Kidney tubule cell (primary cell): Measurements from ENCODE around the gene INSYN1.
"Not testable (repeated sequence)": the region's sequence is repeated elsewhere in the genome, so short reads cannot be mapped to it uniquely, and the experiment has no call there.

Source experiments
- DNase-seq: peaks from one replicate; pipeline ENCODE4 v3.0.0-alpha.2; 2018; ENCODE audit warnings: low spot score

INSYN1 gene, protein sequence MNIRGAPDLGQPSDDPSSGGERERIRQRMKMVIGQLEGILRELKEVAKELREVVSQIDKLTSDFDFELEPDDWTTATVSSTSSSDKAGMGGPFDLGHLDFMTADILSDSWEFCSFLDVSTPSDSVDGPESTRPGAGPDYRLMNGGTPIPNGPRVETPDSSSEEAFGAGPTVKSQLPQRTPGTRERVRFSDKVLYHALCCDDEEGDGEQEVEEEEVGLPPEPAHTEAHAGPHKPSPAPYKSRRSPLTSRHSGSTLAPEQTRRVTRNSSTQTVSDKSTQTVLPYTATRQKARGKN

DNA sequence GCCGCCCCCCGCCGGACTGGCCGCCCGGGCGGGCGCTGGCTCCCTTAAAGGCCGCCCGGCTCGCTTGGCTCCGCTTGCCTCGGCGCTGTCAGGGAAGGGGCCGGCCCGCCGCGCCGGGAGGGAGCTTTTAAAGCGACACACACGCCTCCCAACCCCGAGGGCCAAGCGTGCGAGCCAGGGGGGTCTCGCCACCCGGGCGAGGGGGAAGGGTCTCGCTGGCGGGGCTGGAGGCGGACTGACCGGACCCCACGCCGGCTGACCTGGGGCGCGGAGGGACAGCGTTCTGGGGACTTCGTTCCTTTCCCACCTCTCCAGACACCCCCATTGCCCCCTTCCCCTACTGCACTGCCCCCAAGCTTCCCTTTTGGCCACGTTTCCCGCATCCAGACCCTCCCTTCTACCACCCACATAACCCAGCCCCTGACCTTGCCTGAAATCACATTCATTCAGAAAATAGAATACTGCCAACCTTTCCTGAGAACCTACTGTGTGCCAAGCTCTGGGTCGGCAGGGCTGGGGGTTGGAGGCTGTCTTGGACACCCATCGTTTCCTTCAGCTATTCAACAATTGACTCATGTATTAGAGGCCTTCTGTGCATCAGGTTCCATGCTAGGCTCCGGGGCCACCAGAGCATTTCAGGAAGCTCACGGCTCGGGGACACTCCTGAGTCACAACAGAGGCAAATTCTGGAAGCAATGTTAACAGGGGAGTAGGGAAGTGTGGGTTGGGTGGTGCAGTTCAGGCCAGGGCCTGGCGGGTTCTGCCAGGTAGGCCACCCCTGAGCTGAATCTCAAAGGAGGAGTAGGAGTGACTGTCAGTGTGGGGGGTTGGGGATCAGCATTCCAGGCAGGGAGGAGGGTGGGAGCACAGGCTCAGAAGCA lies at the start of gene INSYN1:
Gene INSYN1, minus strand, starts transcription at position 102 of the 881 bp plus-strand sequence. CDS start 2,221 bp downstream, outside the sequence.
- peak; percentile 9 for DNase-seq

DNA sequence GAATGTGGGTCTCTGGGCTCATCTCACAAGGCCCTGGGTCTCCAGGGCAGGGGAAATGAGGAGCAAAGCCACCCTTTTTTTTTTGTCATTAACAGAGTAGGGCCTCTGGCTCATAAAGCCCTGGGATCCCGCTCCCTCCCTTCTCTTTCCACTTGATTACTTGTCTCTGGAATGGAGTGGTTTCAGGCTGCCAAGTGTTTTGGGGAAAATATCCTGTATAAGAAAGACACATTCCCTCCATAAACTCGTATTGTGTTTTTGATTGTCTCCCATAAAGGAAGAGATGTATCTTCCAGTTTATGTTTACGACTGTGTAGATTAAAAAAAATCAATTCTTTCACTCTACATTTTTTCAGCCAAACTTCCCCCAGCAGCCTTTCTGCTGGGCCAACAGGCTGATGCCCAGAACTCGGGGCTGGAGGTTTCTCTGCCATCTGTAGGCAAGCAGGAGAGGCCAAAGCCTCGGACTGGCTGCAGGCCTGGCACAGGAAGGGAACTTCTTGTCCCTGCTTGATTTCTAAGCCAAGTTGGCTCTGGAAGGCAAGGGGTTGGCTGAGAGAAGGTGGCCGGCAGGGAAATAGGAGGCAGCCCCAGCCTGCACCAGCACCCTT lies 49.4 kb upstream of the INSYN1 start:
- DNase-seq, result no peak

DNA sequence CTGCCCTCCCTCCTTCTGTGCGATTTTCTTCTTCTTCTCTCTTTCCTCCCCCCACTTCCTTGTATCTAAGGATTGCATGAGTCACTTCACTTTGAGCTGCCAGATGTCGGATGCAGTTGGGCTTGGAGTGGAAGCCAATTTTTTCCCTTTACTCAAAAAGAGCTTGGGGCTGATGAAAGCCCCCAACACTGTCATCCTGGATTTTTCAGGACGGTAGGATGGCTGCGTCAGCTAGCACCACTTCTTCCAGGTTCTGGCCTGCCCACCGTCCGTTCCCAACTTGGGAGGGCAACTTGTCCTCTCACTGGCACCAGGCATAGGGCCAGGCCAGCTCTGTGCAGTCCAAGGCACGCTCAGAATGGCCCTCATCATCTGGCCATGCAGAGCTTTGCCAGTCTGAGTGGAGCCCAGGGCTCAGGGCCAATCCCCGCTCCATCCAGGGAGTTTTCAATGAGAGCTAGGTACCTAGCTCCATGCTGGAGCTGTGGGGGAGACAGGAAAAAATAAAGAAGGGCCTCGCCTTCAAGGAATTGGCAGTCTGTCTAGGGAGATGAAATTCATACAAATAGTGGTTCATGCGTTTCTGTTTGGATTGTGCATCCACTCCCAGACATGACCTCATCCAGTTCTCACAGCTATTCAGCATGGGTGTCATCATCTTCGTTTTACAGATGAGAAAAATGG lies 47.7 kb upstream of the INSYN1 start:
- DNase-seq, result peak; percentile 67

DNA sequence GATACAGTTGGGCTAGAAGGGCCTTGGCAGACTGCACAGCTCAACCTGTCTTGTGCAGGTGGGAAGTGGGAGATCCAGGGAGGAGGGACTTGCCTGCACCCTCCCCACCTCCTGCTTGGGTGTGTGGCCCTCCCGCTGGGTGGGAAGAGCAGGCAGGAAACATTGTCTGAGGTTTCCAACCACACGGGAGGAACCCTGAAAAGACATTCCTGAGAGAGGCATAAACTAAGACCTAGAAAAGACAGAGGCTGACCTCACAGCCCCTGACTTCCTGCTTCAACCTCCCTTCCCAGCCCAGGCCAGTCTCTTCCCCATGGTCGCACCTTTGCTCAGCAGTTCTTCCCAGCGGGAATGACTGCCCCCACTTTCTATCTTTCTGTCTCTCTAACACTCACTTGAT lies 46.3 kb upstream of the INSYN1 start:
- DNase-seq, result peak; percentile 79

DNA sequence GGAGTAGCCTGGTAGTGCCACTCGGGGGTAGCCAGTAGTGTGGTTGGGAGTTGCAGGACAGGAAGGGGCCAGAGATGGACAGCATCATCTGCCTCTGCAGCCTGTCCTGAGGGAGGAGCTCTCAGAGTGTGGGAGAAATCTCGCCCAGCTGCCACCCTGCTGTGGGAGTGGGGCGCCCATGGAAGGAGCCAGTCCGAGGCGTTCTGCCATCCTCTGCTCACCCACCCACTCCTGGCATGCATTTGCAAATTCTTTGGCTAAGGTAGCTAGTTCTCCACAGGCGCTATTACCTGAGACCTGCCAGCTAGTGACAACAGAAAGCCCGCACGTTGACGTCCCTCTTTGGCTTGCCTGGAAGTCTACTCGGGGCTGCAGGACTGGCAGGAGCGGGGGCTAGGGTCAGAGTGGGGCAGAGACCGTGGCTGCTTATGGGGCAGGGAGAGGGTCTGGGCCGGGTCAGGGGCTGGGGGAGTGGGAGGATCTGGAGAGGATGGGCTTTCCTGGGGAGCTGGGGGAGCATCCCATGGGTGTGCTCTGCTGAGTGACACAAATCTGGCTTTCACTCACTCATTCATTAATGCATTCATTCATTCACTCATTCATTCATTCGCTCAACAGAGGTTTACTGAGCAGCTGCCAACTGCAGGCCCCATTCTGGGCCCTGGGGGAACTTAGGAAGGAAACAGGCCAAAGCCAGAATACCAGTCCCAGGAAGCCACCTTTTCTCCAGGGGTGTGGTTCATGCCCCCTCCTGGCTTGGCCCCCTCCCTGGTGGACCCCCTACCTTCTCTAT lies 44.4 kb upstream of the INSYN1 start:
- no peak for DNase-seq

DNA sequence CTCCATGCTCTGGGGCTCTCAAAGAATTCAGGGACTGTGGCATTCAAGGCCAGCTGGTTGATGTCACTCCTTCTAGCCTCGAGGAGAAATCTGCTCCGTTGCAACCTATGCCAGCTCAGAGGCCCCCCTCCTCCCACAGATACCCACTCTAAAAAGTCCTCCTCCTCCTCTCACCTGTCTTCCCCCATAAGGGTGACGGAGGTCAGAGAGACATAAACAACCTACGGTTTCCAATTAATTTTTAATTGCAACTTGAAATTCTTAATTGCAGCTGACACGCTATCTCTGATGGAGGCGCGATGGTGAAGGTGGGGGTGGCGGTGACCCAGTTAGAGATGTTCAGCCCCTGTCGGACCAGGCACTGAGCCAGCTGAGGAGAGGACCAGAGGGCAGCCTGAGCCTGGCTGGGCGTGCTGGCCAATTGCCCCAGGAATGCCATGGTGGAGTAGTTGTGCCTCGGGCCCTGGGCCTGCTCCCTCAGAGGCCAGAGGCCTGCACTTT lies 43.2 kb upstream of the INSYN1 start:
- peak; percentile 30 for DNase-seq

DNA sequence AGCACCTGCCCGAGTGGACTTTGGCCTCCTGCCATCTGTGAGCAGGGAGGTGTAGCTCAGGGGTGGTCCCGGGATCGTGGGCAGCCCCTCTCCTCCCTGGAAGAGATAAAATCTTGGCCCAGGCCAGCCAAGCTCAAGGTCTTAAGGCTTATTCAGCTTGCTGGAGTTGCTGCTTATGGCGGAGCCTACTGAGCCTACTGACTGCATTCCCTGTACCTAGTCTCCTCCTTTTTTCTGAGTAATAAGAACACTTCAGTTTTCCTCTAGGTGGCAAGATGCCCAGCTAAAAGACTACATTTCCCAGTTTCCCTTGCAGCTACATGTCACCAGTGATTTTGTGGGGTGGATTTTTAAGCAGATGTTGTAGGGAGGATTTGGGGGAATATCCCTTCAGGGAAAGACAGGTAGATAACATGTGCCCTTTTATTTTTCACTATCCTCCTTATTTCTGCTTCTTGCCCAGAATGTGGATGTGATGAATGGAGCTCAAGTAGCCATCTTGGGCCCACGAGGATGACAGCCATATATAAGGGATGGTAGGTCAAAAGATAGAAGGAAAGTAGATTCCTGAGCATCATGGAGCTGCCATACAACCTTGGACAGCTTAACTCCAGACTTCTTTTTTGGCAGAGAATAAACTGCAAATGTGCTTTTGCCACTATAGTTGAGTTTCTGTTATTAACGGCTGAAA lies 41.4 kb upstream of the INSYN1 start:
- DNase-seq, result peak; percentile 41

DNA sequence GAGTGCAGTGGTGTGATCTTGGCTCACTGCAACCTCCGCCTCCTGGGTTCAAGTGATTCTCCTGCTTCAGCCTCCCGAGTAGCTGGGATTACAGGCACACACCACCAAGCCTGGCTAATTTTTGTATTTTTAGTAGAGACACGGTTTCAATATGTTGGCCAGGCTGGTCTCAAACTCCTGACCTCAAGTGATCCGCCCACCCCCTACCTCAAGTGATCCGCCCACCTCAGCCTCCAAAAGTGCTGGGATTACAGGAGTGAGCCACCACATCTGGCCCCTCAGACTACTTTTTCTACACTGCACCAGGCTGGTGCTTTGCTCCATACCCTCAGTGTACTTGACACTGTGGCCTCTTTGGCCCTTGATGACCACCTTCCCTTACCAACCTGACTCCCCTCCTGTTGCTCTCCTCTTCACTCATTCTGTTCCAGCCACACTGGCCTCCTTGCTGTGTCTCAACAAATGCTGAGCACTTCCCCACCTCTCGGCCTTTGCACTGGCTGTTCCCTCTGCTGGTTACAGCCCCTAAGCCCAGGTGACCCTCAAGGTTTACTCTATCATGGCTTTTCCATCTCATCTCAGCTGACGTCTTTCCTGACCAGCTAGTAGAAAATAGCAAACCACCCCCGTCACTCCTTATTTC lies 39.9 kb upstream of the INSYN1 start:
- not testable (repeated sequence) for DNase-seq

DNA sequence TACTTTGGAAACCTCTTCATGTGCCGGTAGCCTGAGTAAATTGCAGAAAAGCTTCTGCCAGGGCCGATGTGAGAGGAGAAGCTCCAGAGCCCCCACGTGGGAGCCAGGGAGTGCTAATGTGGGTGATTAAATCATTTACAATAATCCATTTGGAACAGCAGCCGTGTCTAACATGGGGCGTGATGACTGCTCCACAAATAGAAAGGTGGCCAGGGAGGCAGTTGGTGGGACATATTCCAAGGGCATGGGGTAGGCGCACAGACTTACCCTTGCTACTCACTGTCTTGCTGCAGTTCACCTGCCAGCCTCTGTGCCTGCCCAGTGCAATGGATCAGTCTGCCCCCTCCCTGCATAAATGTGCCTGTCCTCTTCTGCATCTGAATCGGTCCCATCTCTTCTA lies 39.3 kb upstream of the INSYN1 start:
- no peak for DNase-seq

DNA sequence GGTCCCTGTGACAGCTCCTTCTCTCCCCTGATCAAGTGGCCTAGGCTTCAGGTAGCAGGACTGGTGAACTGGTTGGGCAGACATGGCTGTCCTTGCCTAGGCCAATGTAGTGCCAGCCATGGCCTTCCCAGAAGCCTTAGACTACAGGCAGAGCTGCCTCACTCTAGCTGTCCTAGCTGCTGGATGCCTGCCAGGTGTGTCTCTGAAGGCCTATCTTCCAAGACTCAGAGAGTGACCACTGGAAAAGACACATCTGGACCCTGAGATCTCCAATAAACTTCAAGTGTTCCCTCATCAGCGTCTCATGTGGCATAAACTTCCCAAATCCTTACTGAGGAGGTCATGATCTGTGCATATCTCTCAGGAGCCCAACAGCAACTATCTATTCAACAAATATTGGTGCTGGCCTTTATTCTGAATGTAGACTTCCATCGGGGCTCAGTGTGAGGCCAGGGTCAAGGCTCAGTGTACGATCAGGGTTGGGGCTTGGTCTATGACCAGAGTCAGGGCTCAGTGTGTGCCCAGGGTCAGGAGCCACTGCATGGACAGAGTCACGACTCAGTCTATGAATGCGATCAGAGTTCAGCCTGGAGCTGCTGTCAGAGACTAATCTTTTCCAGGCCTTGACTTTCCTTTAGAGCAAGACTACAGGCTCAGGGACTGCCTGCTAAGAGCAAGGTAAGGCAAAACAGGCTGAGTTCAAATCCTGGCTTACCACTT lies 36.5 kb upstream of the INSYN1 start:
- DNase-seq, result no peak

DNA sequence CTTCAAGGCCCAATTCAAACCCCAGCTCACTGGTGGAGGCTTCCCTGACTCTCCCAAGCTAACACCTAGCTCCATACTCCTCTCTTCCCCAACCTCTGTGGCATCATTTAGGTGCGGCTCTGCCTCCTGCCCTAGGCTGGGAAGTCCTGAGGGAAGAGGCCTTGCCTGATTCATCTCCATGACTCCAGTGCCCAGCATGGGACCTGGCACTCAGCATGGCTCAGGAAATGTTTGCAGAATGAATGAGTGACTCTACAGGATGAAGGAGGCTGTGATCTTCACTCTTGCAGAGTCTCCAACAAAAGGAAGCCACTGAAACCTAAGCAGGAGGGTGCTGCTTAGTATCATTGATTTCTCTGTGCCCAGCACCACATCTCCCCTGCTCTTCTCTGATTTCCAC lies 34.5 kb upstream of the INSYN1 start:
- peak; percentile 6 for DNase-seq

DNA sequence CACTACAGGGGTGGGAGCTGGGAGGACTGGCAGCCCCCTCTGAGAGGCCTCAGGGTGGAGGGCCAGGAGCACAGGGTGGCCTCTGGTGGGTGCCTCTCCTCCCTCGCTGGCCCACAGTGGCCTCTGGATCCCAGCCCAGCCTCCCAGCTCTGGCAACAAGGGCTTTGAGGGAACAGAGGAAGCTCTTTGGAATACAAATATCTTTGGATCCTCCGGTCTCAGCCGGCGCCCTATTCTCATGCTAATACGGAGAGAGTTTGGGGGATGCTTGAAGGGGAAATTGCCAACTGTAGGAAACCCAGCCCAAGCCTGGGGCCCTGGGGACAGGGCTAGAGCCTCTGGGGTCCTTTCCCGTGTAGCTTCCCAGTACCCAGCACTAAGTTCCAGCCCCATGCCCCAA lies 33.4 kb upstream of the INSYN1 start:
- DNase-seq, result no peak

DNA sequence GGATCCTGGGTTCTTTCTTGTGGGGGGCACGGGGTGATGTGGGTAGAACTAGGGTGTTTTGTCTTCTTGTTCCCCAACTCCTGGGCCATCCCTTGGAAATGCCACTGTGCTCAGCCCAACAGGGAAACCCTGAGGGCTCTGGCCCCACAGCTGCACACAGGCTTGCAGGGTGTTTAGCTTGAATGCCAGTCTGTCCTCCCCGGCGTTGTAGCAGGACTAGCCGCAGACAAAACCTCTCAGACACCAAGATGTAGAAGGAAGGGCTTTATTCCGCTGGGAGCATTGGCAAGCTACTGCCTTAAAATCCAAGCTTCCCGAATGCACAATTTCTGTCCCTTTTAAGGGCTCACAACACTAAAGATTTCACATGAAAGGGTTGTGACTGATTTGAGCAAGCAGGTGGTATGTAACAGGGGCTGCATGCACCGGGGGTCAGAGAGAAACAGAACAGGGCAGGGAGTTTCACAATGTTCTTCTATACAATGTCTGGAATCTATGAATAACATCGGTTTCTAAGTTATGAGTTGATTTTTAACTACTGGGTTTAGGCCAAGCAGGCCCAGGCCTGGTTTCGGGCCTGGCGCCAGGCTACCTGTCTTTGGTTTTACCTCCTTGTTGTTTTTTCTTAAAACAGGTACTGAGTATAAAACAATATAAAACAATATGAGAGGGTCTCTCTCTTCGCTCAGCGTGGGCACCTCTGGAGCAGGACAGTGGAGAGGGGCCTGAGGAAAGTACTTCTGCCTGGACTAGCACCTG lies 32.3 kb upstream of the INSYN1 start:
- peak; percentile 19 for DNase-seq

DNA sequence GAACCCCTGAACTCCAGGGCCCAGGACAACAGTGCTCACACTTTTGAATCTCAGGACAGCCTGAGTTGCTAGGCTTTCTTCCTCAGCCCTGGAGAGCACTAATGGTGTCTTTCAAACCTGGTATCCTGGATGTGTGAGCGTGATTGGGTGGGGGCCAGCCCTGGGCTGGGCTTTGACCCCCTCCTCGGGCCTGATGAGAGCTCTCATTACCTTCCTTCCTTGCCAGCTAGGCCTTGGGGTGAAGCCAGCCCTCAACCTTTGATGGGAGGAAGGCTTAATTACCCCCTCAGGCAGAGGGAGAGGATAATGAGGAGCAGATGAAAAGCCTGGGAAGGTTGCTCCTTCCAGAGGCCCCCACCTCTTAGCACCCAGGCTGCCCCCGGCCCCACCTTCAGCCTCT lies 31.1 kb upstream of the INSYN1 start:
- DNase-seq, result no peak

DNA sequence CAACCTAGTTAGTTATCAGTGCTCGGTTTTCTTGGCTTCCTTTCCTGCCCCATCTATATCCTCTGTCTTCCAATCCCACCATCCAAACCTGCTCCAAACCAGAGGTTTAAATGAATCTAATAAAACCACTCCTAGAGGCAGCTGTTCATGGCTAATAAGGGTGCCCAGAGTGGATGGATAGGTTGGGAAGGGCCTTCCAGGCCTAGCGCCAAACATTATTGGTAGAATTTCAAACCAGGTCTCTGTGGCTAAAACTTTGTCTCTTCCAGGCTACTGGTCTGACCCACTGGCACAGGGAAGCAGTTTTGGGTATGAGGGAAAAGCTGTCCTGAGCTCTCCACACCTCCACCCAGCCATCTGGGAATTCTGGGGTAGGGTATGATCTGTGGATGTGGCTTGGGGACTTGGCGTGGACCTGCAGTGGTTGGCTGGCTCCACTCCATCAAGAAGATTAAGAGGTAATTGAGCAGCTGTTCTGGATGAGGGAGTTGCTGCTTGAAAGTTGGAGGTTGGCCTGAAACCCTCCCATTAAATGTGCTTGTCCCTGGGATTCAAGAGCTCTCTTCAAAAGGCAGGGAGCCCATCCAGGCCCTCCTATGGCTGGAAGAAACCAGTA lies 29.3 kb upstream of the INSYN1 start:
- DNase-seq, result no peak

DNA sequence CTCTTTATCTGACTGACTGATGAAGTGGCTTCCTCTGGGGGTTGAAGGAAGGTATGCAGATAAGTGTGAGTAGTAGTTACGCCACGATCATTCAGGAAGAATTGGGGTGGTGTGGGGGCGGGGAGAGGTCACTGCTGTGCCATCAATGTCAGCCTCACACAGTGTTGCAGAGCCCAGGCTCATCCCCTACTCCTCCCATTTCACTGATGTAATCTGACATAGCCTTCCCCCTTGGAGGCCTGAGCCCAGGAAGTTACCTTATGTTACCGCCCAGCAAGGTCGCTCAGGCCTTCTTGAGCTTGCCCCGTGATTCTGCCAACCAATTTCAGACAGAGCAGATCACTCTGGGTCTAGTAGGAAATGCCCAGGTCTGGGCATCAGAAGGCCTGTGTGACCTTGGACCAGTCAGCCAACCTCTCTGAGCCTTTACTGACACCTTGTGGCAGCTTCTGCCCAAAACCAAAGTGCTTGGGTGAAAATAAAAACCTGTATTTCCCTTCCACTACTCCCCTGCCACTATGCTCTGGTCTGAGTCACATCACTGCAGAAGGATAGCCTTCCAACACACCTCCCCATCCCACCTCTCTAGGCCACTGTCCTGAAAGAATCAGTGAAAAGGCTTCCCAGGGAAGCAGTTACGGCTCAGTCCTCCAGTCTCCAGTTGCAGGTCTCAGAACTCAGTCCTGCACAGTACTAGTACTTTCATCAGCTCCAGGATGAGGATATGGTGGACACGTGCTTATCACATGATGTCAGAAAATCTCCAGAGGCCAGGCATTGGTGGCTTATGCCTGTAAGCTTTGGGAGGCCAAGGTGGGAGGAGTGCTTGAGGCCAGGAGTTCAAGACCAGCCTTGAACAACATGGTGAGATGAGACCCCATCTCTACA lies 28.1 kb upstream of the INSYN1 start:
- DNase-seq, result peak; percentile 60

DNA sequence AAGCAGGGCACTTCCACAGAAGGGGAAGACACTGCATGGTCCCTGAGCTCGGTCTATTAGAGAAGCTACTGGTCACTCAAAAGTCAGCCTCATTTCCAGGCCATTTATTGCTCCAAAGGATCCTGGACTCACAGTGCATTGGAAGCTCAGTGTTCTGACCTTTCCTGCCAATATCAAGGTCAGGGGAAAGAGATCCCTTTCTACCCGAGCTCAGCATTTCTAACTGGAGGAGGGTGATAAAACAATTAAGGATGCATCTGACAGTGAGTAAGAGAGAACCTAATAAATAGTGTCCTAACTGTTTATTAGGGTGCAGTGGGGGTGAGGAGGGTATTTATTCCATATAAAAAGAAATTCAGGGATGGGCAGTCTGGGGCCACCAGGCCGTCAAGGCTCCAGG lies 26.8 kb upstream of the INSYN1 start:
- no peak for DNase-seq
